Activated CD8-positive, alpha-beta memory T cell treated with anti-CD3 and anti-CD28 coated beads, Interleukin-2, amount 50 U/mL, for 48 hours (primary cell): ENCODE measurements around the gene GNAI1.

Experiments used
- DNase-seq: peaks from one replicate; pipeline ENCODE4 v3.0.0-alpha.2; 2020

GNAI1 gene

DNA sequence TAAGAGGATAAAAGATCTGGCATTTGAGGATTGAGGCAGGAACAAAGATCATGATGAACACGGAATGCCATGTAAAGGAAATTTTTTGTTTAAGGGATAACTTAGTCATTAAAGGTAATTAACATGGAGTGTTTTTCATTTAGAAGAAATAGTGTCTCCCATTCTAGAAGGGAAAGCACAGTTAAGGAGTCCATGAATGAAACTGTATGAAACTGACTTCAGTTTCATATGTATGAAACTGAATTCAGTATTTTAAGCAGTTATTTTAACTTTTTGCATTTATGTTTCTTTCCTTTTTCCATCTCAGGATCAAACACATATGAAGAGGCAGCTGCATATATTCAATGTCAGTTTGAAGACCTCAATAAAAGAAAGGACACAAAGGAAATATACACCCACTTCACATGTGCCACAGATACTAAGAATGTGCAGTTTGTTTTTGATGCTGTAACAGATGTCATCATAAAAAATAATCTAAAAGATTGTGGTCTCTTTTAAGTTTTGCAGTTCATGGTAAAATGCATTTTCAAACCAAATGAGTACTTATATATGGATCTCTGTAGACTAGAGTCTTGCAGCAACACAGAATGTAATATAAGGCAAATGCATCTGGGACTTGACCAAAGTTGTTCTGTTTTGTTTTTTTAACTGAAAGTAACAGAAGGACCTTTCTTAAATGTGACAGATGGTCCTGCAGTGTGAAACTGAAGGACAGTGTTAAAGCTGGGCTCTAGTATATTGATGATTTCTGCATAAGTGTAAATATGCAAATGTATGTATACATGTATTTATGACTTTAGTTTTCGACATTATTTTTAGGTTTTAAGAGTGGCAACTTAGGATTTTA lies 82.6 kb downstream of the GNAI1 start:
- DNase-seq = no peak

DNA sequence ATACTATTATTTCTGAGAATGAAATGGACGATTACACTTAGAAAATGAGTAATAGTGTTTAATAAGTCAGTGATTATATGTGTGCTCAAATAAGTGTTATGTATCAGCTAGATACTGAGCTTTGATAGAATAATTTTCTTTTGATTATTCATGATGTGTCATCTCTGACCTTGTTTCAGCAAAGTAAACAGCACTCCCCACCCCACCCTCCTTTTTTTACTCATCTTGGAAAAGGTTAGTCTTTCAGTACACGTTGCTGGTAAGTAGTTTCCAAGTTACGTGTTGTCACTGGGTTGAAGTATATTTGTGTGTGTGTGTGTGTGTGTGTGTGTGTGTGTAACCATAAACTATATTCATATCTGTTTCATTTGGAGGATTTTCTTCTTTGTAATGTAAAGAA lies 84.1 kb downstream of the GNAI1 start:
- DNase-seq = no peak

DNA sequence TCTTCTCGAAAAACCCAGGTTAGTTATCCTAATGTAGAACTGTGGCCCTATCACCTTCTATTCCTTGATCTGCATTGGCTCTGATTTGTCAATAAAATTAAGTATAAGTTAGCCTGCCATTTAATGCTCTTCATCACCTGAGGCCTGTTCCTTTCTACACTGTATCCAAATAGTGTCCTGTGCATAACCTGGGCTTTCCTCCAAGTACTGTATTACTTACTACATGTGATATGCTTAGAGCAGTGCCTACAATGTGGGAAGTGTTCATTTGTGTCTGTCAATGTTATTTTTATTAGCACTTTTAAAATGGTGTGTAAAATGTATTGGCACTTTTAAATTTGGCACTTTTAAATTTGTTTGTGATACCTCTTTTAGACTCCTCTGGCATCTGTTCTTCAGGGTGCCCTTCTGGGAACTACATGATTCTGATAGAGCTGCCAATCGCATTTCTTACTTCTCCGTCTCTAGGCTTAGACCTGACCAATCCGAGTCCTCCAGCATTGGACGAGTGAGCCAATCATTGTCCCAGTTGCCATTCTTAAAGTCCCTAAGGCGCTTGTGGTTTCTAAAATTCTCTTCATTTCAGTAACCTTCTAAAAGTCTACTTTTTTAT lies 85.5 kb downstream of the GNAI1 start:
- DNase-seq = no peak

DNA sequence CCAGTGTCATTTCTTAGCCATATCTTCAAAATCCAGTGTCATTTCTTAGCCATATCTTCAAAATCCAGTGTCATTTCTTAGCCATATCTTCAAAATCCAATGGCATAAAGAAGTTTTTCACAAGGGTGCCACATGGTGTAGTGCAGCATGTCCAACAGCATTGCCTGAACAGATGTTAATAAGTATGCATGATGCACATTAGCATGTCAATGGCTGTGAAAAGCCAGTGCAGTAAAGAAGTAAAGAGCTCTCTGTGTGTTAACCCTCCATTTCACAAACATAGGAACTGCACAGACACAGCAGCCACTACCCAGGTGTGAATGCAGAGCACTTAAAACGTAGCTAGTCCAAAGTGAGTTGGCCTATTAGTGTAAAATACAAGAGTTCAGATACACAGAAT lies 89.8 kb downstream of the GNAI1 start:
- DNase-seq = no peak

DNA sequence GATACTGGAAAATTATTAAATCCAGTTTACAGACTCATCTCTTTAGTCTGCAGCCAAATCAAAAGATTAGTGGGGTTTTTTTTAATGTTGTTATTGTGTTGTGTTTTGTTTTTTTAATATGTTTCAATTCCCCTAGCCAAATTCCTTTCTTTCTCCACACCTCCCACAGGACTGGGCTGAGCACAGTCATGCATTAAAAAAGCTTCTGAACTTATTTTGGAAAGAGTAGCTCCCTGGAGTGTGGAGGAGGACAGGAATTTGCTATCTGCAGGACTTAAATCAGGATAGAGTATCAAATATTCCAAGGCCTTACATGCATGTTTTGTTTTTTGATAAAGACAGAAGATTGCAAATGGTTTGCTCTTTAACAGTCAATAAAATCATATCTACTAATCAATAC lies 90.7 kb downstream of the GNAI1 start:
- DNase-seq = no peak

DNA sequence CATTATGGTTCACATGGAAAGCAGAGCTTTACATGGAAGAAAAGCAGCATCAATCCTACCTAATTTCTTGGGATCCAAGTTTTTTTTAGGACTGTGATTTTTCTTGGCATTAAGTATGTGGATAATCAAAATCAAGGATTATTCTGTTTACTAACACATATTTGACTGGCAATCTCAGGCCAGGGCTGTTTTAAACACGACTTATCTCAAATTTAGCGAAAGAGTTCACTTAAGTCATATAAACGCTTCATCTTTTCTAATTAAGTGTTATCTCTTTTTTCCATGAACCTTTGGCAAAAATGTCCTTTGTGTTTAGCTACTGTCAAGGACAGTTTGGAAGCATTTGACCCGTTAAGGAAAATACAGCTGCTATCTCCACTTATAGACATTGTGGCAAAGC lies 92.0 kb downstream of the GNAI1 start:
- DNase-seq = no peak

DNA sequence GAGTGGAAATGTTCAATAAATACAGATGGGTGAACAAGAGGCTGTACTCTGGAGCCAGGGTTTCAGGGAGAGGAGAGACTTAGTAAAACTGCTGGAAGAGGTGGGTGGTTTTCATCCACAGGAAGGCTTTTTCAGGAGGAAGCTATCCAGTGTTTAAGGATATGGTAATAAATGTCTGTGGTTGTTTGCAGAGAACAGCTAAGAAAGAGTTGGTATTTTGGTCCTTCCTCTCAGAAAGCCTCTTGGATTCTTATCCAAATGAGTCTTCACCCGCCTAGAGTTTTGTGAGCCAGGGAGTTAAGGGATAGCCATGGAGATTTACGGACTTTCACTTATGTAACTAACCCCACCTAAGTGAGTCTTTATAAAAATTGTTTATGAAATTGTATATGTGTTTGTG lies 95.7 kb downstream of the GNAI1 start:
- DNase-seq = no peak

DNA sequence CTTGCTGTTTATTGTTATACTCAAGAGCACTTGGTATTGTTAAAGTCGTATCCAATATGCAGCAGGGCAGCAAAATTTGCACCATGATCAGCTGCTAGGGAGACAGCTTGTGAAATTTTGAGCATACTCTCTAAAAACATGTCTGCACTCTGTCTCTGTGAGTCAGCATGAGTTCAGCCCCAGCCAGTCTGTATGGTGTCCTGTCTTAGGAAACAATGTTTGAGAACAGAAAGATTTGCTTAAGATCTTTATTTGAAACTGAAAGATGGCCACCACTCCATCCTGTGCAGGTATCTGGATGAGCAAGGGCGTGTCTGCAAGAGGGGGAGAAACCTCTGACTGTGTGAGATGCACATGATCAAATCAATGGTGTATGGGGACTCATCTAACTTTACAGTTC lies 97.1 kb downstream of the GNAI1 start:
- no peak for DNase-seq

DNA sequence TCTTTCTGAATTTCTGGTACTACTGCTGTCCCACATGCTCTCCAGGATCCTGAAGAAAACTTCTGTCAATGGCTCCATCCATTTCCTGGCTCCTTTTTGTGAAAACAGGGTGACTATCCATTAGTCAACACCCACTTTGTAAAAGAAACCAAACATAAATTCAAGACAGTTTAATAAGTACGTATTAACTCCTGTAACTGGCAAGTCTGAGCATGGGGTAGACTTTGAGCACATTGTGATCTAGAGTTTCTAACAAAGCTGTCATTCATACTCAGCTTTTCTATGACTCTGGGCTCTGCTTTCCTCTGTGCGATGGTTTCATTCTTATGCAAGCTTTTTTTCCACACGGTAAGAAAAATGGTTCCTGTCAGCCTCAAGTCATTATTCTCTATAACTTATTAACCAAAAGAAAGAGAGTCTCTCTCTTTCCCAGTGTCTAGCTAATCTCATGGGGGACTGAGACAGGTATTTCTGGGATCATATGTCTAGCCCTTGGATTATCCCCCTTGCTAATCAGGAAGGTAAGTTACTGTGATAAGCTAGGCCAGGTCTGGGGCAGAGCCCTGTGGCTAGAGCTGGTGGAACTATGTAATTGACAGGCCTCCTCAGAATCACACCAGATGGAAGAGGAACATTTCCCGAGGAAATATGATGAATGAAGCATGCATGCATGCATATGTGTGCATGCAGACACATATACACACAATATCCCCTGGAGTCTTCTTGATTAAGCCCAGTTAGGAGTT lies 98.5 kb downstream of the GNAI1 start:
- DNase-seq = no peak

DNA sequence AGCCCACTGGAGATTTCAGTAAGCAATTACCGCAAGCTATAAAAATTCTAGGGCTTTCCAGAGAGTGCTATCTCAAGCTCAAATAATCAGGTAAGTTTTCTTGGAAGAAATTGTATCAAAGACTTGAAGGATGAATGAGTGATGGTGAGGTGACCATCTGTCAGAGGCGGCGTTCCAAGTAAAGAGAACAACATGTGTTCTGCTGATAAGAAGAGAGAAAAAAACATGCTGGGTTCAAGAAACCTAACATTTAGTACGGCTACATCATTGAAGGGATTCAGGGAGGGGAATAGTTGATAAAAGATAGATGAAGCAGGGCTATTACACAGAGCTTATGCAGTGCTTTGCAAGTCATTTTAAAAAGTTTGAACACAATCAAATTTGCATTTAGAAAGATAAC lies 100.7 kb downstream of the GNAI1 start:
- no peak for DNase-seq

DNA sequence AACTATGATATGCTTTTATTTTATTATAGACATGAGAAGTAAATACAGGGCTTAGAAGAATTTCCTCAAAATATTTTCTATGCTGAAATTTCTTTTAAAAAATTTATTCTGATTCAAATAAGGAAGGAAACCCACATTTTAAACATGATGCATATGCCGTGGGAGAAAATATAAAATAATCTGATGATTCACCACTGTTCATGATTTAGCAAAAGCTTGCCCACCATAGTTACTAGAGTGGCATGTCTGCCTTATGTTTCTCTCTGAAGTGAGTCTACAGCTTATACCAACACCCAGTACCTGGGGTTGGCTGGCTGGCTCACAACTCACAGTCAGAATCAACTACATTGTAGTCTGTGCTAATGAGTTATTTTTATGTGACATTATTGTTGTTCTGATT lies 102.0 kb downstream of the GNAI1 start:
- no peak for DNase-seq

DNA sequence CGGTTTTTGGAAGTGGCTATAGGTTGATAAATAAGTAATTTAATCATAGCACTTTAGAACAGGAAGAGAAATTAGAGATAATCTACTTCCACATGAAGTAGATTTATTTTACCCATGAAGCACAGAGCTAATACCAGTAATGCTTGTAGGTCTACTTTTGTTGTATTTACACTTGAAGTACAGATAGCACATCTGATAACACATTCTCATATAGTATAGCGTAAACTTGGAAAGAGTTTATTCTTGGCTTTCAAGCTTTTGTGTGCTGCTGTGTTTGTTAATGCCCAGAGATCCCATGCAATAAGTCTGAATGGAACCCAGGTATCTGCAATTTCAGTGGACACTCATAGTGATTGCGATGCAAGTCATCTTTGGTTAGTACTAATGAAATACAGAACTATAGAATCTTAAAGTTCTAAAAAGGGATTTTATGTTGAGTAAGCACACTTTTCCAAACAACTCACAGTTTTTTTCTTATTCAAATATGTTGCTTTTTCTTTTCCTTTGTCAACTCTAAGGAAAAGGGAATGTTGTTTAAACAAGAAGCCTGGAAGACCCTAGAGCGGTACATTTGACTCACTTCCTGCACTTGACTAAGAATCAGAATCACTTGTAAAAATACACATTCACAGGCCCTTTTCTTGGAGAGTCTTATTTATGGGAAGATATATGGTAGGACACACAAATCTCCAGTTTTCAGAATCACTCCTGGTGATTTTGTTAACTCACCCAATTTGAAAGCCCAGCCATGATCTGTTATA lies 105.8 kb downstream of the GNAI1 start:
- no peak for DNase-seq

DNA sequence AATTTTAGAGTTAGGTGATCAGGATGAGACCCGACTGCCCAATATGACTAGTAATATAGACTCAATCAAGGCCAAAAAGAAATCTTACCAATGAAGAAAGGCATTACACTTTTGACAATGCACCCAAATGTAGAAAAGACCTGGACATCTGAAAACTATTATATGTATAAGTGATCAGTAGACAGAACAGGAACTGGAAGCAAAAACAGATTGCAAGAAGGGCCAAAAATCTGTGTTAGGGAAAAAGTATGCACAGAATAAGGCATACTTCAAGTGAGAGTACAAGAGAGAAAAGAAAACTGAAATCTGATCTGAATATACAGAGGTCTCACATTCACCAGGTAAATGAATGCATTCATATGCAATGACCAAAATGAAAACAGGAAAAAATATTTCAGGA lies 107.0 kb downstream of the GNAI1 start:
- DNase-seq = no peak

DNA sequence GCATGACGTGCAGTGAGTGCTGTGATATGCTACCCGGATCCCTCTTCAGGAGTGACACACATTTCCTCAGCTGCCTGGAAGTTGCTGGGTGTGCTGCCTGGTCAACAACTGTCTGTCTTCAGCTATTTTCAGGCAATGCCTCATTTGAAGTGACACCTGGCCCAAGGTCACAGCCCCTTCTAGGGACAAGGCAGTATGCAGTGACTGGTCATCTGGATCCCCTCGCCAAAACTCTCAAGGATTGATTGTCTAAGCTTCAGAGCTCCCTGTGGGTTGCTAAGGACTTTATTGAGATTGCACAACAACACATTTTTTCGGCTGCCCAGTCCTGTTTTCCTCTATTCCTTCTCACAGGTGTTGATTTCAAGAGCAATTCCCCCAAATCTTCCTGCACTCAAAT lies 108.8 kb downstream of the GNAI1 start:
- DNase-seq = no peak

DNA sequence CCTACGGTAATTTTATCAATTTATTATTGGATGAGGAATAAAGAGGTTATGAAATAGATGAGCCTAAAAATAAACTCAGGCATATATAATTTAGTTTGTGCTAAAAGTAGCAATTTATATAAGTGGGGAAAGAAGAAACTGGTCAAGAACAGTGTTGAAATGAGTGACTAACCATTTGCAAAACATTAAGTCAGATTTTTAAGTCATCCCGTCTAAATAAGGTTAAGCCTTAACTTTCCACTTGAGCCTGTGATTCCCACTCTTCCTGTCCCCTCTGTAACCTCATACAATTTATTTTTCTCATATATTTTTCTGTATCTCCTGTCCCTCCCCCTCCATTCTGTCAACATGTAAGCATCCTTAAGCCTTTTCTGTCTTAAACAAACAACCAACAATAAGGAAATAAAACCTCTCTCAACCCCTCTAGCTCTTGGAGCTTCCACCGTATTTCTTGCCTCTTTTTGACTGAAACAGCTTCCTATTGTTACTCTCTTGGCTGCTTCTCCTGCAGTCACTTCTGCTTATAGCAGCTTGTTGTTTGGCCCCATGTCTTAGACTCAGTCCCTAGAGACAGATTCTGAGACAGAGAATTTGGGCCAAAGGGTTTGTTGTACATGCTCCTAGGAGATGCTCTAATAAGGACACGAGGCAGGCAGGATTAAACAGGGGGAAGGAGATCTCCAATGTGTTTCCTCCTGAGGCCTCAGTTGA lies 109.7 kb downstream of the GNAI1 start:
- DNase-seq = no peak

DNA sequence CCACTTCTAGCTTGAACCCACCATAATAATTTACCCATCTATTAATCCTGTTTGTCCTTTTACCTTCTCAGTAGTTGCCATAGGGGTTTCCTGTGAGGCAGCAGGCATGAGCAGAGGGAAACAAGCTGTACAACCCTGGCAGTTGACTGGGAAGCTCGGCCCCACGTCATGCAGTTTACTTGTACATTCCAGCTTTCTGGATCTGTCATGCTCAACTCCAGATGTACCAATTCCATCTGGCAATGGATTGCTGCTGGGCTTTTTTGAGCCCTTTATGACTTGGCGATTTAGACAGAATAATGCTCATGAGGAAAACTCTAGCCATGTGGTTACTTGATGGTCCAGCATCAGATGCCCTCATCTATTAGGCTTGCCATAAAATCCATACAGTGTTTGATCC lies 112.5 kb downstream of the GNAI1 start:
- DNase-seq = no peak

DNA sequence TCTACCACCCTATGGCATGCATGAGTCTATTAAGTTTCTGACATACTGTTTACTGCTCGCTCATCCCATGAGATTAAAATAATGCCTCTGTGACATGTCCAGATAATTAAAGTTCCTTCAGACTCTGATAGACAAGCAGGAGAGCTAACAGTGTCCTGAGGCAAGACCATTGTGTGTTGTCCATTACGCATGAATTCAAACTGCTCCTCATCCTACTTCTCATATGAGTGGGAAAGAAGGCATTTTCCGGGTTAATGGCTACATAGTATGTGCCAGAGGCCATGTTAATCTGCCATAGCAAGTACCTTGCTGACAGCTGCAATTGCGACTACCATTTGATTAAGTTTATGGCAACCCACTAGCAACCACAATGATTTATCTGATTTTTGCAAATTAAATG lies 113.3 kb downstream of the GNAI1 start:
- no peak for DNase-seq

DNA sequence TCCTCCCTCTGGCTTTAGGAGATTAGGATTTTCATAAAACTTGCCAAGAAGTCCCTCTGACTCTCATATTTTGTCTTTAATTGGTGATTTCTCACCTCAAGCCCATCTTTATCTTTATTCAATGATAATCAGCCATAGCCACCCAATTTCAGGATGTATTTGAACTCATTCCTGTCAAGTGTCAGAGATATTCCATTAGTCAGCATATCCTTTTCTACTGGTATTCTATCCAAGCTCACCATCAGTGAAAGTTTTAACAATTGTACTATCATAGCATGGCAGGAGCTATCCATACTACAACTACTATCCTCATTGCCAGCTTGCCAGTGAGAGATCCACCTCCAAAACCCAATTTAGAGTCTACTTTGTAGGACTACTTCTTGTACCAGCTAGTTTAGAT lies 114.6 kb downstream of the GNAI1 start:
- DNase-seq = no peak

DNA sequence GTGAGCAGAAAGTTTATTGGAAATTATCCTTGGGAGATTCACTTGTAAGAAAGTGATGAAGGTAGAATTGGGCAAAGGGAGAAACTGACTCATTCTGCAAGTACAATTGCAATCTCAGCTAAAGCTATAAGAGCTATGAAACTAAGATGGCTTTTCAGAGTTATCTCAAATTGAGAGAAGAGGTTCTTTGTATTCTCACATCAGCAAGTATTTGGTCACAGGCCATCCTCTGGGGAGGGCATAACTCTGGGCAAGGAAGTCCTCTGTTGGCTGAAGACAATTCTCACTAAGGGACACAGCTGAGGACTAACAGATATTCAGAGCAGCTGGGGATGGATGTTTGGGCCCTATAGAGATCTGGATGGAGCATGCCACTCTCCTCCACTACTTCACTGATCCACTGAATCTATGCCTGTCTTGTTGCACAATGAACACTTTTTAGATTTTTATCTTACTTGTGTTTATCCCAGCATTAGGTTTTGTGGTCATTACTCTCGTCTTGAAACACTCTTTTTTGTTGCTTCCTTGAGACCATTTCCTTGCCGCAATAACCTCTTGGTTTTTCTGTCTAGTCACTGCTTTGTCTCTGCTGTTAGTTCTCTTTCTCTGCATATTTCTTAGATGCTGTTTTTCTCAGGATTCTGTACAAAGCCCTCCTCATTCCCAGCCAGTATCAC lies 115.1 kb downstream of the GNAI1 start:
- no peak for DNase-seq

DNA sequence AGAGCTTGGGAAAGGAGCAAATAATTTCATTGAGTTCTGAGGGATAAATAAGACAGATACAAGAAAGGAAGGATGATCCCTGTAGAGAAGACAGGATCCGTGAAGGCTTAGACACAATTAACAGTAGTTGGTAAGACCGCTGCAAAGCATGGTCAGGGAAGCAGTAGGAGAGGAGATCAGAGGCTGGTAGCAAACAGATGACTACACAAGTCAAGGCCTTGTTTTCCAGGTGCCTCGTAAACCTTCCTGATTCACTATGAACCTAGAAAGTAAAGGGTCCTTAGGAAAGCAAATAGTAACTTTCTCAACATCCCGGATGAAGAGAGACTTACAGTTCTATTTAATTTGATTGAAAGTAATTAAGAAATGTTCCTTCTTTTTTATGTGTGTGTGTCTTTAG lies 118.6 kb downstream of the GNAI1 start:
- DNase-seq = no peak

DNA sequence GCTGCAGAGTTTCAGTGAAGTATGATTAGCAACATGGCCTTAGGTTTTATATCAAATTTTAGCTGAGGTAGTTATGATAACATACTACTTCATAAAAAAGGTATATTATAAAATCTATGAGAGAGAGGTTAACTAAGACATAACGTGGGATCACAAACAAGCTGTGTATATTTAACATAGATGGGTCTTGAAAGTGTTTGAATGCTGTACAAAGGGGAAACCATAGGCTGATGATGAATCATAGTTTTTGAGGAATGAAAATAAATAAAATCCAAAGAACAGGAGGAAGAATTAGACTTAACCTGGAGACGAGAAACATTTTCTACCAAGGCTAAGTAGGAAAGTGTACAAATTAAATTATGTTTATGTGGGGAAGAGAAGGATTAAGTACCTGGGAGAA lies 119.0 kb downstream of the GNAI1 start:
- no peak for DNase-seq

DNA sequence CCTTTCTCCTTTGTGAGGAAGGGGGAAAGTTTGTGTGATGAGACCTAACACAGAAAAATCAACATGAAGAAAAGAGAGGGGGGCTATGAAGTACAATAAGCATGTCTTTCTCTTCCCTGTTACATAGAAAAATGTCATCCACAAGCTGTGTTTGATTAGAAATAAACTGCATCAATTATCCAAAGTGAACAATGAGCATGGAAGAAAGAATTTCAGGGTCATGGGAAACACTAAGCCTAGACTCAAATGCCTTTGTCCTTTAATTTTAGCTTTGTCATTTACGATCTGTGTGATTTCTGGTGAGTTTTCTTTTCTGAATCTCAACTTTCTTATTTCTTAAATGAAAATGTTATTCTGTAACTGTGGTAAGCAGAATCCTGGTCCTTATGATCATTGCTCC lies 121.0 kb downstream of the GNAI1 start:
- no peak for DNase-seq
